ENCODE data around the gene KCTD2.
A peak's percentile ranks its signal among the peaks of the same experiment; 100 is the strongest.
"Not testable (repeated sequence)": the region's sequence is repeated elsewhere in the genome, so short reads cannot be mapped to it uniquely, and the experiment has no call there.

The KCTD2 gene

GRCh38 chr17:75046407-75047289 lies at the start of gene KCTD2, which contains the start of gene ATP5PD:
Gene KCTD2 (plus strand): TSS chr17:75047225. CDS start chr17:75047251, 26 bp downstream.
Gene ATP5PD (minus strand): TSS chr17:75046969. CDS start chr17:75042650, 4,319 bp downstream.
- peak; percentile 76 to 91 (median 82) for DNase-seq

GRCh38 chr17:74998783-74999182 lies 48.2 kb upstream of the KCTD2 start:
- DNase-seq: no peak

GRCh38 chr17:74999523-74999922 lies 47.5 kb upstream of the KCTD2 start:
- no peak for DNase-seq

- no peak for DNase-seq
Observed at GRCh38 chr17:75001915-75002843, 44.8 kb upstream of the KCTD2 start.

- no peak for DNase-seq
Observed at GRCh38 chr17:75003070-75003956, 43.7 kb upstream of the KCTD2 start.

- DNase-seq: no peak
Observed at GRCh38 chr17:75003957-75004355, 43.1 kb upstream of the KCTD2 start.

- DNase-seq: no peak
Observed at GRCh38 chr17:75004371-75004770, 42.7 kb upstream of the KCTD2 start.

GRCh38 chr17:75005291-75005690 lies 41.7 kb upstream of the KCTD2 start:
- no peak for DNase-seq

- DNase-seq: not testable (repeated sequence)
Observed at GRCh38 chr17:75006084-75006483, 40.9 kb upstream of the KCTD2 start.

GRCh38 chr17:75006653-75007052 lies 40.4 kb upstream of the KCTD2 start:
- DNase-seq: no peak

GRCh38 chr17:75008373-75008772 lies 38.7 kb upstream of the KCTD2 start:
- DNase-seq: no peak

- DNase-seq: no peak
Observed at GRCh38 chr17:75009139-75009724, 37.8 kb upstream of the KCTD2 start.

- DNase-seq: no peak
Observed at GRCh38 chr17:75010683-75011400, 36.2 kb upstream of the KCTD2 start.

GRCh38 chr17:75011401-75012095 lies 35.5 kb upstream of the KCTD2 start:
- no peak for DNase-seq

GRCh38 chr17:75012096-75012345 lies 35.0 kb upstream of the KCTD2 start:
- no peak for DNase-seq

- DNase-seq: peak; percentile 54 to 78 (median 60)
Observed at GRCh38 chr17:75012346-75013091, 34.5 kb upstream of the KCTD2 start, which contains the start of gene MRPL58. Gene MRPL58 (plus strand): TSS chr17:75012670. CDS start chr17:75012687, 17 bp downstream.

- DNase-seq: no peak
Observed at GRCh38 chr17:75013092-75013559, 33.9 kb upstream of the KCTD2 start.

- no peak for DNase-seq
Observed at GRCh38 chr17:75019146-75019545, 27.9 kb upstream of the KCTD2 start.

- DNase-seq: no peak
Observed at GRCh38 chr17:75019710-75020109, 27.3 kb upstream of the KCTD2 start.
